HG03060 (cell line): ENCODE results near the gene ECT2.
"Not testable (repeated sequence)": the region's sequence is repeated elsewhere in the genome, so short reads cannot be mapped to it uniquely, and the experiment has no call there.

ENCODE experiments used
- ATAC-seq: cut with Tn5 transposase; IDR thresholded peaks from one replicate; pipeline ENCODE4 v1.9.1; 2021; ENCODE audit warnings: low read depth, moderate number of reproducible peaks; ENCODE audit not compliant: unreplicated experiment

Gene ECT2

GRCh38 chr3:172808969-172809546 lies 58.5 kb downstream of the ECT2 start:
- peak; percentile 65 for ATAC-seq

GRCh38 chr3:172811099-172811498 lies 60.6 kb downstream of the ECT2 start:
- no peak for ATAC-seq

GRCh38 chr3:172813462-172813861 lies 62.9 kb downstream of the ECT2 start:
- ATAC-seq: no peak

- ATAC-seq: no peak
Measured at GRCh38 chr3:172814738-172815137, 64.2 kb downstream of the ECT2 start.

- no peak for ATAC-seq
Measured at GRCh38 chr3:172815857-172816256, 65.3 kb downstream of the ECT2 start.

GRCh38 chr3:172816281-172816680 lies 65.8 kb downstream of the ECT2 start:
- ATAC-seq: no peak

GRCh38 chr3:172816968-172817367 lies 66.4 kb downstream of the ECT2 start:
- ATAC-seq: no peak

- no peak for ATAC-seq
Measured at GRCh38 chr3:172820492-172820891, 70.0 kb downstream of the ECT2 start.

GRCh38 chr3:172824229-172824628 lies 73.7 kb downstream of the ECT2 start:
- no peak for ATAC-seq

GRCh38 chr3:172827231-172827630 lies 76.7 kb downstream of the ECT2 start:
- not testable (repeated sequence) for ATAC-seq

GRCh38 chr3:172832983-172833382 lies 82.5 kb downstream of the ECT2 start:
- no peak for ATAC-seq

GRCh38 chr3:172836390-172836997 lies 86.0 kb downstream of the ECT2 start:
- no peak for ATAC-seq

GRCh38 chr3:172839679-172840078 lies 89.2 kb downstream of the ECT2 start:
- ATAC-seq: no peak

- ATAC-seq: no peak
Measured at GRCh38 chr3:172840463-172840862, 89.9 kb downstream of the ECT2 start.

GRCh38 chr3:172840913-172841312 lies 90.4 kb downstream of the ECT2 start:
- no peak for ATAC-seq

GRCh38 chr3:172844428-172844827 lies 93.9 kb downstream of the ECT2 start:
- ATAC-seq: no peak

GRCh38 chr3:172846103-172846561 lies 95.6 kb downstream of the ECT2 start:
- peak; percentile 45 for ATAC-seq

- ATAC-seq: no peak
Measured at GRCh38 chr3:172846706-172847105, 96.2 kb downstream of the ECT2 start.

GRCh38 chr3:172847292-172847691 lies 96.8 kb downstream of the ECT2 start:
- ATAC-seq: no peak

- no peak for ATAC-seq
Measured at GRCh38 chr3:172848910-172849309, 98.4 kb downstream of the ECT2 start.

- no peak for ATAC-seq
Measured at GRCh38 chr3:172853005-172853404, 102.5 kb downstream of the ECT2 start.

GRCh38 chr3:172853921-172854666 lies 103.6 kb downstream of the ECT2 start:
- ATAC-seq: no peak
